Glomerular visceral epithelial cell (primary cell): ENCODE results near the gene AFF3.
"Not testable (repeated sequence)": the region's sequence is repeated elsewhere in the genome, so short reads cannot be mapped to it uniquely, and the experiment has no call there.

Experiments used
- DNase-seq: peaks from one replicate; pipeline ENCODE4 v3.0.0-alpha.2; 2016; ENCODE audit errors: extremely low spot score

Gene AFF3

GRCh38 chr2:99971326-99971900 lies 171.0 kb downstream of the AFF3 start:
- DNase-seq = no peak

GRCh38 chr2:99970292-99970868 lies 172.0 kb downstream of the AFF3 start:
- DNase-seq = no peak

GRCh38 chr2:99961196-99961913 lies 181.0 kb downstream of the AFF3 start:
- no peak for DNase-seq

GRCh38 chr2:99960790-99961189 lies 181.6 kb downstream of the AFF3 start:
- DNase-seq = no peak

GRCh38 chr2:99960291-99960690 lies 182.1 kb downstream of the AFF3 start:
- DNase-seq = no peak

GRCh38 chr2:99959261-99960014 lies 183.0 kb downstream of the AFF3 start:
- no peak for DNase-seq

GRCh38 chr2:99957332-99958133 lies 184.9 kb downstream of the AFF3 start:
- DNase-seq = peak; percentile 12

- no peak for DNase-seq
These were observed 186.0 kb downstream of the AFF3 start for GRCh38 chr2:99956232-99957030.

- DNase-seq = no peak
These were observed 188.6 kb downstream of the AFF3 start for GRCh38 chr2:99953750-99954149.

- no peak for DNase-seq
These were observed 192.4 kb downstream of the AFF3 start for GRCh38 chr2:99949963-99950362.

- no peak for DNase-seq
These were observed 192.9 kb downstream of the AFF3 start for GRCh38 chr2:99949530-99949929.

- no peak for DNase-seq
These were observed 194.4 kb downstream of the AFF3 start for GRCh38 chr2:99948010-99948409.

- DNase-seq = not testable (repeated sequence)
These were observed 195.0 kb downstream of the AFF3 start for GRCh38 chr2:99947366-99947765.

- DNase-seq = no peak
These were observed 198.4 kb downstream of the AFF3 start for GRCh38 chr2:99944019-99944418.

- DNase-seq = no peak
These were observed 199.6 kb downstream of the AFF3 start for GRCh38 chr2:99942561-99943347.

- DNase-seq = peak; percentile 86
These were observed 201.4 kb downstream of the AFF3 start for GRCh38 chr2:99940963-99941362.

- no peak for DNase-seq
These were observed 203.3 kb downstream of the AFF3 start for GRCh38 chr2:99939135-99939534.

- DNase-seq = no peak
These were observed 204.1 kb downstream of the AFF3 start for GRCh38 chr2:99938250-99938649.

GRCh38 chr2:99936065-99936464 lies 206.3 kb downstream of the AFF3 start:
- no peak for DNase-seq

GRCh38 chr2:99935662-99936061 lies 206.7 kb downstream of the AFF3 start:
- DNase-seq = no peak
